ENCODE measurements around the gene FKRP. TPM values are rescaled to one million over a fixed set of nuclear protein-coding genes. Genes with fewer than 3 reads are reported as not detected.
"Not testable (repeated sequence)": the region's sequence is repeated elsewhere in the genome, so short reads cannot be mapped to it uniquely, and the experiment has no call there.

The FKRP gene
- total RNA-seq, 1 experiment from 2014 or later = 11.3 TPM

- DNase-seq (ENCODE audit: low read depth, low spot score) = no peak
- in situ Hi-C loops (cut with HindIII; ENCODE audit: low pct_unique_long_range_greater_than_20kb, low sequenced_read_pairs) = no loop called here
These were observed 827 bp upstream of the FKRP start for GRCh38 chr19:46745030-46745429.

- in situ Hi-C loops (cut with HindIII; ENCODE audit: low pct_unique_long_range_greater_than_20kb, low sequenced_read_pairs) = no loop called here
- peak; percentile 41 for DNase-seq (ENCODE audit: low read depth, low spot score)
These were observed 612 bp downstream of the FKRP start, which contains the start of gene STRN4 for GRCh38 chr19:46746281-46747057. TSS of gene STRN4 (minus strand) at chr19:46746450. CDS start at chr19:46746430, 20 bp downstream.

GRCh38 chr19:46748325-46749109, 2.7 kb downstream of the FKRP start:
- peak; percentile 75 for DNase-seq (ENCODE audit: low read depth, low spot score)
- in situ Hi-C loops (cut with HindIII; ENCODE audit: low pct_unique_long_range_greater_than_20kb, low sequenced_read_pairs) = no loop called here

- in situ Hi-C loops (cut with HindIII; ENCODE audit: low pct_unique_long_range_greater_than_20kb, low sequenced_read_pairs) = no loop called here
- peak; percentile 59 for DNase-seq (ENCODE audit: low read depth, low spot score)
These were observed 7.7 kb downstream of the FKRP start for GRCh38 chr19:46753420-46754155.

- no peak for DNase-seq (ENCODE audit: low read depth, low spot score)
- in situ Hi-C loops (cut with HindIII; ENCODE audit: low pct_unique_long_range_greater_than_20kb, low sequenced_read_pairs) = no loop called here
These were observed 9.4 kb downstream of the FKRP start for GRCh38 chr19:46755077-46755852.

GRCh38 chr19:46755853-46756543, 10.1 kb downstream of the FKRP start:
- DNase-seq (ENCODE audit: low read depth, low spot score) = no peak
- in situ Hi-C loops (cut with HindIII; ENCODE audit: low pct_unique_long_range_greater_than_20kb, low sequenced_read_pairs) = no loop called here

GRCh38 chr19:46756544-46756888, 10.7 kb downstream of the FKRP start:
- in situ Hi-C loops (cut with HindIII; ENCODE audit: low pct_unique_long_range_greater_than_20kb, low sequenced_read_pairs) = no loop called here

GRCh38 chr19:46759206-46759605, 13.3 kb downstream of the FKRP start:
- in situ Hi-C loops (cut with HindIII; ENCODE audit: low pct_unique_long_range_greater_than_20kb, low sequenced_read_pairs) = no loop called here
- DNase-seq (ENCODE audit: low read depth, low spot score) = no peak

More at GRCh38 chr19:46756544-46756888, 10.7 kb downstream of the FKRP start:
- DNase-seq (ENCODE audit: low read depth, low spot score) = no peak

GRCh38 chr19:46759817-46760333, 14.0 kb downstream of the FKRP start:
- no peak for DNase-seq (ENCODE audit: low read depth, low spot score)
- in situ Hi-C loops (cut with HindIII; ENCODE audit: low pct_unique_long_range_greater_than_20kb, low sequenced_read_pairs) = no loop called here

GRCh38 chr19:46760363-46760762, 14.5 kb downstream of the FKRP start:
- no peak for DNase-seq (ENCODE audit: low read depth, low spot score)
- in situ Hi-C loops (cut with HindIII; ENCODE audit: low pct_unique_long_range_greater_than_20kb, low sequenced_read_pairs) = no loop called here

- DNase-seq (ENCODE audit: low read depth, low spot score); in situ Hi-C loops (cut with HindIII; ENCODE audit: low pct_unique_long_range_greater_than_20kb, low sequenced_read_pairs): not testable (repeated sequence)
These were observed 15.0 kb downstream of the FKRP start for GRCh38 chr19:46760897-46761296.

- in situ Hi-C loops (cut with HindIII; ENCODE audit: low pct_unique_long_range_greater_than_20kb, low sequenced_read_pairs) = no loop called here
- peak; percentile 43 for DNase-seq (ENCODE audit: low read depth, low spot score)
These were observed 15.6 kb downstream of the FKRP start for GRCh38 chr19:46761418-46761831.

- no peak for DNase-seq (ENCODE audit: low read depth, low spot score)
- in situ Hi-C loops (cut with HindIII; ENCODE audit: low pct_unique_long_range_greater_than_20kb, low sequenced_read_pairs) = no loop called here
These were observed 16.5 kb downstream of the FKRP start for GRCh38 chr19:46762245-46762890.

- peak; percentile 62 for DNase-seq (ENCODE audit: low read depth, low spot score)
- in situ Hi-C loops (cut with HindIII; ENCODE audit: low pct_unique_long_range_greater_than_20kb, low sequenced_read_pairs) = no loop called here
These were observed 19.0 kb downstream of the FKRP start for GRCh38 chr19:46764817-46765291.

- in situ Hi-C loops (cut with HindIII; ENCODE audit: low pct_unique_long_range_greater_than_20kb, low sequenced_read_pairs) = no loop called here
- DNase-seq (ENCODE audit: low read depth, low spot score) = peak; percentile 66
These were observed 20.9 kb downstream of the FKRP start for GRCh38 chr19:46766569-46767317.

Measured in SK-MEL-5 (cell line).